ENCODE measurements around the gene PHF2. TPM values are rescaled to one million over a fixed set of nuclear protein-coding genes. Genes with fewer than 3 reads are reported as not detected.

PHF2 gene
- total and polyA plus RNA-seq, 9 of the 15 experiments (the other 6 are each of a cell fraction or from before 2014, with no cell fraction given), result 0.37 to 14.4 (median 8.1) TPM

GRCh38 chr9:93673021-93673838, 96.8 kb downstream of the PHF2 start (continued):
- TF ChIP-seq BCLAF1 (IDR thresholded peaks at IDR 0.05; ENCODE audit: borderline replicate concordance in 1 of 2, control insufficient read depth in 1 of 2, low read depth in 2 of 2, low read length in 1 of 2), result no peak

- no peaks in the 10 kb centered on the region for H3K27me3 ChIP-seq (ENCODE audit: control insufficient read depth in 2 of 2, insufficient read depth in 2 of 2, low read length in 2 of 2)
- H4K20me1 ChIP-seq (replicated peaks; ENCODE audit: control insufficient read depth, insufficient read depth, low read length), result peaks cover 6% of the 10 kb centered on the region; the same call in 1 of the 2 replicates
- 89% methylated on average over 13 of the region's 13 CpGs for WGBS (ENCODE audit: insufficient coverage, low coverage, missing lambda C conversion rate)
- ChIA-PET POLR2A (no interaction called here), CTCF (ENCODE audit: low intra/inter-chr PET ratio) (no interaction called here)
- in situ Hi-C loops (cut with MboI), result no loop called here
- H3K9me1 ChIP-seq (ENCODE audit: control insufficient read depth, insufficient read depth, low read length), result no peaks in the 10 kb centered on the region
- H2AFZ ChIP-seq (ENCODE audit: low read depth, low read length), result no peak overlapping the region
- H3K4me2 ChIP-seq (ENCODE audit: insufficient read depth, low read length), result no peak overlapping the region
- peaks cover 0 to 10% of the 10 kb centered on the region in 2 experiments; a peak in 2 of 5 replicates for H3K4me1 ChIP-seq (replicated peaks in 1 of 2; ENCODE audit: control insufficient read depth in 2 of 2, insufficient read depth in 2 of 2, low read length in 2 of 2)
- H3K36me3 ChIP-seq (ENCODE audit: control insufficient read depth, insufficient read depth, low read length), result peaks cover 18% of the 10 kb centered on the region; the same call in 1 of the 3 replicates
- DNase-seq (ENCODE audit: extremely low read depth in 1 of 4, low spot score in 3 of 4), result no peak
- no peaks in the 10 kb centered on the region for H3K79me2 ChIP-seq (ENCODE audit: control insufficient read depth, insufficient read depth, low read length)
- no peak for ATAC-seq
- no peak overlapping the region; a peak in 1 of 4 replicates for H3K9ac ChIP-seq (ENCODE audit: insufficient read depth in 1 of 2, low read depth in 2 of 2, low read length in 2 of 2)
- no peak for FAIRE-seq
- no TSS peak for BruUV-seq (replicated peaks)
- no peak overlapping the region for H3K27ac ChIP-seq (ENCODE audit: extremely low read depth, low read depth, low read length)
- intact Hi-C loops (cut with micrococcal nuclease), result no loop called here
- H3K4me3 ChIP-seq, result no peak overlapping the region
- no peaks in the 10 kb centered on the region for H3K9me3 ChIP-seq (replicated peaks; ENCODE audit: control insufficient read depth, insufficient read depth, low read depth, low read length)
- no peak for TF ChIP-seq MXD1 (CRISPR knock-in tag; IDR thresholded peaks at IDR 0.05; ENCODE audit: borderline replicate concordance, poor library complexity, severe bottlenecking)
- no peak for TF ChIP-seq FOXA1 (IDR thresholded peaks at IDR 0.05; ENCODE audit: borderline replicate concordance)
- TF ChIP-seq MTA2 (IDR thresholded peaks at IDR 0.05; ENCODE audit: low read depth), result no peak
- no peak for TF ChIP-seq HMBOX1 (IDR thresholded peaks at IDR 0.05)
- TF ChIP-seq RBBP5 (IDR thresholded peaks at IDR 0.05; ENCODE audit: borderline replicate concordance, insufficient read depth, low read length, poor library complexity, severe bottlenecking), result no peak
- TF ChIP-seq SFPQ (IDR thresholded peaks at IDR 0.05; ENCODE audit: low read depth, low read length), result no peak
- TF ChIP-seq KLF1 (tag; IDR thresholded peaks at IDR 0.05), result no peak
- TF ChIP-seq TAF1 (IDR thresholded peaks at IDR 0.05; ENCODE audit: control insufficient read depth, extremely low read depth, insufficient read depth, low read length, severe bottlenecking), result no peak
- no peak for TF ChIP-seq U2AF1 (optimal IDR thresholded peaks at IDR 0.05; ENCODE audit: low read depth, low read length)
- TF ChIP-seq EHMT2 (IDR thresholded peaks at IDR 0.05), result no peak
Observed at GRCh38 chr9:93673839-93674334, 97.5 kb downstream of the PHF2 start.
